ENCODE results near the gene GHITM.

- TF ChIP-seq, protein P1, sequence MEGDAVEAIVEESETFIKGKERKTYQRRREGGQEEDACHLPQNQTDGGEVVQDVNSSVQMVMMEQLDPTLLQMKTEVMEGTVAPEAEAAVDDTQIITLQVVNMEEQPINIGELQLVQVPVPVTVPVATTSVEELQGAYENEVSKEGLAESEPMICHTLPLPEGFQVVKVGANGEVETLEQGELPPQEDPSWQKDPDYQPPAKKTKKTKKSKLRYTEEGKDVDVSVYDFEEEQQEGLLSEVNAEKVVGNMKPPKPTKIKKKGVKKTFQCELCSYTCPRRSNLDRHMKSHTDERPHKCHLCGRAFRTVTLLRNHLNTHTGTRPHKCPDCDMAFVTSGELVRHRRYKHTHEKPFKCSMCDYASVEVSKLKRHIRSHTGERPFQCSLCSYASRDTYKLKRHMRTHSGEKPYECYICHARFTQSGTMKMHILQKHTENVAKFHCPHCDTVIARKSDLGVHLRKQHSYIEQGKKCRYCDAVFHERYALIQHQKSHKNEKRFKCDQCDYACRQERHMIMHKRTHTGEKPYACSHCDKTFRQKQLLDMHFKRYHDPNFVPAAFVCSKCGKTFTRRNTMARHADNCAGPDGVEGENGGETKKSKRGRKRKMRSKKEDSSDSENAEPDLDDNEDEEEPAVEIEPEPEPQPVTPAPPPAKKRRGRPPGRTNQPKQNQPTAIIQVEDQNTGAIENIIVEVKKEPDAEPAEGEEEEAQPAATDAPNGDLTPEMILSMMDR (IDR thresholded peaks at IDR 0.05) = no peak
- TF ChIP-seq POLR2A (IDR thresholded peaks at IDR 0.05) = no peak
Measured at GRCh38 chr10:84098667-84099066, 40.6 kb upstream of the GHITM start.
